Measurements from ENCODE around the gene PPP3R1.
"Not testable (repeated sequence)": the region's sequence is repeated elsewhere in the genome, so short reads cannot be mapped to it uniquely, and the experiment has no call there.

The PPP3R1 gene

GRCh38 chr2:68190991-68191731 lies 61.2 kb downstream of the PPP3R1 start:
- in situ Hi-C loops (cut with MboI; ENCODE audit: low sequenced_read_pairs) = no loop called here

GRCh38 chr2:68189991-68190784 lies 62.1 kb downstream of the PPP3R1 start:
- in situ Hi-C loops (cut with MboI; ENCODE audit: low sequenced_read_pairs) = no loop called here

GRCh38 chr2:68188831-68189230 lies 63.5 kb downstream of the PPP3R1 start:
- in situ Hi-C loops (cut with MboI; ENCODE audit: low sequenced_read_pairs) = no loop called here

GRCh38 chr2:68187329-68187728 lies 65.0 kb downstream of the PPP3R1 start:
- in situ Hi-C loops (cut with MboI; ENCODE audit: low sequenced_read_pairs) = no loop called here

- in situ Hi-C loops (cut with MboI; ENCODE audit: low sequenced_read_pairs) = no loop called here
Measured at GRCh38 chr2:68185541-68186164, 66.7 kb downstream of the PPP3R1 start.

- in situ Hi-C loops (cut with MboI; ENCODE audit: low sequenced_read_pairs) = no loop called here
Measured at GRCh38 chr2:68182902-68183301, 69.4 kb downstream of the PPP3R1 start.

GRCh38 chr2:68178954-68179627 lies 73.2 kb downstream of the PPP3R1 start:
- in situ Hi-C loops (cut with MboI; ENCODE audit: low sequenced_read_pairs) = no loop called here

GRCh38 chr2:68178432-68178831 lies 73.9 kb downstream of the PPP3R1 start:
- in situ Hi-C loops (cut with MboI; ENCODE audit: low sequenced_read_pairs) = no loop called here

- in situ Hi-C loops (cut with MboI; ENCODE audit: low sequenced_read_pairs) = no loop called here
Measured at GRCh38 chr2:68177541-68177940, 74.8 kb downstream of the PPP3R1 start.

- in situ Hi-C loops (cut with MboI; ENCODE audit: low sequenced_read_pairs) = no loop called here
Measured at GRCh38 chr2:68176657-68177056, 75.7 kb downstream of the PPP3R1 start.

- in situ Hi-C loops (cut with MboI; ENCODE audit: low sequenced_read_pairs) = not testable (repeated sequence)
Measured at GRCh38 chr2:68175210-68175609, 77.1 kb downstream of the PPP3R1 start.

GRCh38 chr2:68172990-68173700 lies 79.2 kb downstream of the PPP3R1 start:
- in situ Hi-C loops (cut with MboI; ENCODE audit: low sequenced_read_pairs) = no loop called here

- in situ Hi-C loops (cut with MboI; ENCODE audit: low sequenced_read_pairs) = no loop called here
Measured at GRCh38 chr2:68172521-68172920, 79.8 kb downstream of the PPP3R1 start.

GRCh38 chr2:68171684-68172083 lies 80.6 kb downstream of the PPP3R1 start:
- in situ Hi-C loops (cut with MboI; ENCODE audit: low sequenced_read_pairs) = no loop called here

GRCh38 chr2:68171146-68171545 lies 81.2 kb downstream of the PPP3R1 start:
- in situ Hi-C loops (cut with MboI; ENCODE audit: low sequenced_read_pairs) = no loop called here

GRCh38 chr2:68169308-68169707 lies 83.0 kb downstream of the PPP3R1 start:
- in situ Hi-C loops (cut with MboI; ENCODE audit: low sequenced_read_pairs) = no loop called here

- in situ Hi-C loops (cut with MboI; ENCODE audit: low sequenced_read_pairs) = no loop called here
Measured at GRCh38 chr2:68167186-68167585, 85.1 kb downstream of the PPP3R1 start.

- in situ Hi-C loops (cut with MboI; ENCODE audit: low sequenced_read_pairs) = no loop called here
Measured at GRCh38 chr2:68163641-68164040, 88.7 kb downstream of the PPP3R1 start.

- in situ Hi-C loops (cut with MboI; ENCODE audit: low sequenced_read_pairs) = no loop called here
Measured at GRCh38 chr2:68158134-68158447, 94.2 kb downstream of the PPP3R1 start.

- in situ Hi-C loops (cut with MboI; ENCODE audit: low sequenced_read_pairs) = no loop called here
Measured at GRCh38 chr2:68157402-68158133, 94.8 kb downstream of the PPP3R1 start, which contains the start of gene PNO1. PNO1 (plus strand) TSS chr2:68157888; CDS start chr2:68157935, 47 bp downstream.
